Measurements from ENCODE around the gene UNC5C.
A peak's percentile ranks its signal among the peaks of the same experiment; 100 is the strongest.
"Not testable (repeated sequence)": the region's sequence is repeated elsewhere in the genome, so short reads cannot be mapped to it uniquely, and the experiment has no call there.

The UNC5C gene

GRCh38 chr4:95183656-95184408, 364.9 kb downstream of the UNC5C start:
- DNase-seq (ENCODE audit: low read depth in 4 of 4, low spot score in 1 of 4) = no peak

GRCh38 chr4:95181996-95182306, 366.8 kb downstream of the UNC5C start:
- no peak for DNase-seq (ENCODE audit: low read depth in 4 of 4, low spot score in 1 of 4)

GRCh38 chr4:95181243-95181995, 367.4 kb downstream of the UNC5C start:
- peak in 1 of 4 experiments; percentile 1 for DNase-seq (ENCODE audit: low read depth in 4 of 4, low spot score in 1 of 4)

- no peak for DNase-seq (ENCODE audit: low read depth in 4 of 4, low spot score in 1 of 4)
Observed at GRCh38 chr4:95180531-95181242, 368.1 kb downstream of the UNC5C start.

GRCh38 chr4:95178938-95179337, 369.8 kb downstream of the UNC5C start:
- no peak for DNase-seq (ENCODE audit: low read depth in 4 of 4, low spot score in 1 of 4)

GRCh38 chr4:95171377-95171776, 377.4 kb downstream of the UNC5C start:
- DNase-seq (ENCODE audit: low read depth in 4 of 4, low spot score in 1 of 4) = not testable (repeated sequence)

GRCh38 chr4:95170176-95170575, 378.6 kb downstream of the UNC5C start:
- no peak for DNase-seq (ENCODE audit: low read depth in 4 of 4, low spot score in 1 of 4)

GRCh38 chr4:95167805-95168204, 381.0 kb downstream of the UNC5C start:
- DNase-seq (ENCODE audit: low read depth in 4 of 4, low spot score in 1 of 4) = no peak

GRCh38 chr4:95165926-95166524, 382.7 kb downstream of the UNC5C start:
- peak in 1 of 4 experiments; percentile 6 for DNase-seq (ENCODE audit: low read depth in 4 of 4, low spot score in 1 of 4)

- no peak for DNase-seq (ENCODE audit: low read depth in 4 of 4, low spot score in 1 of 4)
Observed at GRCh38 chr4:95162867-95163266, 385.9 kb downstream of the UNC5C start.

GRCh38 chr4:95161781-95162469, 386.8 kb downstream of the UNC5C start:
- no peak for DNase-seq (ENCODE audit: low read depth in 4 of 4, low spot score in 1 of 4)

GRCh38 chr4:95159384-95159783, 389.4 kb downstream of the UNC5C start:
- no peak for DNase-seq (ENCODE audit: low read depth in 4 of 4, low spot score in 1 of 4)

- no peak for DNase-seq (ENCODE audit: low read depth in 4 of 4, low spot score in 1 of 4)
Observed at GRCh38 chr4:95158626-95159025, 390.1 kb downstream of the UNC5C start.

- DNase-seq (ENCODE audit: low read depth in 4 of 4, low spot score in 1 of 4) = no peak
Observed at GRCh38 chr4:95158045-95158444, 390.7 kb downstream of the UNC5C start.

- DNase-seq (ENCODE audit: low read depth in 4 of 4, low spot score in 1 of 4) = no peak
Observed at GRCh38 chr4:95157596-95157995, 391.2 kb downstream of the UNC5C start.

GRCh38 chr4:95156452-95156765, 392.4 kb downstream of the UNC5C start:
- no peak for DNase-seq (ENCODE audit: low read depth in 4 of 4, low spot score in 1 of 4)

GRCh38 chr4:95155759-95156451, 392.9 kb downstream of the UNC5C start:
- DNase-seq (ENCODE audit: low read depth in 4 of 4, low spot score in 1 of 4) = no peak

- no peak for DNase-seq (ENCODE audit: low read depth in 4 of 4, low spot score in 1 of 4)
Observed at GRCh38 chr4:95153182-95153581, 395.6 kb downstream of the UNC5C start.

- no peak for DNase-seq (ENCODE audit: low read depth in 4 of 4, low spot score in 1 of 4)
Observed at GRCh38 chr4:95151255-95151654, 397.5 kb downstream of the UNC5C start.

GRCh38 chr4:95142932-95143331, 405.8 kb downstream of the UNC5C start:
- DNase-seq (ENCODE audit: low read depth in 4 of 4, low spot score in 1 of 4) = no peak

GRCh38 chr4:95141361-95141760, 407.4 kb downstream of the UNC5C start:
- DNase-seq (ENCODE audit: low read depth in 4 of 4, low spot score in 1 of 4) = no peak
